ENCODE results near the gene TSEN2.

- TF ChIP-seq CTCF (IDR thresholded peaks at IDR 0.05 in 8 of 11, conservative IDR thresholded peaks at IDR 0.05 in 3 of 11), result no peak
- no peak for TF ChIP-seq POLR2AphosphoS5 (IDR thresholded peaks at IDR 0.05)
- no peak for TF ChIP-seq POLR2A (IDR thresholded peaks at IDR 0.05)
Observed at GRCh38 chr3:12561397-12561796, 77.1 kb downstream of the TSEN2 start.

Measured in spleen (tissue), 7 donors.